H54 (cell line): ENCODE data around the gene DZIP3.
"Not testable (repeated sequence)": the region's sequence is repeated elsewhere in the genome, so short reads cannot be mapped to it uniquely, and the experiment has no call there.

Source experiments
- DNase-seq: peaks from one replicate; pipeline ENCODE4 v3.0.0; 2011; ENCODE audit warnings: low spot score, mixed read lengths; ENCODE audit not compliant: insufficient read length
- FAIRE-seq: peaks from 3 replicates; lab custom pipeline; 2011; peaks lifted over from hg19 to GRCh38; lab: Jason Lieb, UNC
- POLR2A ChIP-seq: IDR thresholded peaks from 2 replicates; pipeline ENCODE4 v1.6.1; 2011; ENCODE audit warnings: low read depth, mild to moderate bottlenecking, low read length

Gene DZIP3

GRCh38 chr3:108610651-108611050, 21.1 kb downstream of the DZIP3 start:
- no peak for TF ChIP-seq POLR2A
- FAIRE-seq (no peak), DNase-seq (no peak)

- not testable (repeated sequence) for FAIRE-seq
These were observed 26.6 kb downstream of the DZIP3 start for GRCh38 chr3:108616090-108616489.

GRCh38 chr3:108620250-108620649, 30.7 kb downstream of the DZIP3 start:
- no peak for FAIRE-seq
- TF ChIP-seq POLR2A, result no peak
- DNase-seq, result no peak

More at GRCh38 chr3:108616090-108616489, 26.6 kb downstream of the DZIP3 start:
- not testable (repeated sequence) for DNase-seq

GRCh38 chr3:108623504-108623903, 34.0 kb downstream of the DZIP3 start:
- no peak for TF ChIP-seq POLR2A
- DNase-seq (no peak), FAIRE-seq (no peak)

- DNase-seq (no peak), FAIRE-seq (no peak)
- no peak for TF ChIP-seq POLR2A
These were observed 40.5 kb downstream of the DZIP3 start for GRCh38 chr3:108629974-108630373.

GRCh38 chr3:108642526-108642925, 53.0 kb downstream of the DZIP3 start:
- FAIRE-seq, result no peak
- TF ChIP-seq POLR2A, result no peak
- no peak for DNase-seq

GRCh38 chr3:108645364-108645763, 55.8 kb downstream of the DZIP3 start:
- FAIRE-seq, result no peak
- no peak for DNase-seq
- TF ChIP-seq POLR2A, result no peak

- not testable (repeated sequence) for DNase-seq, FAIRE-seq
These were observed 66.1 kb downstream of the DZIP3 start for GRCh38 chr3:108655664-108656063.

- FAIRE-seq (no peak), DNase-seq (no peak)
- TF ChIP-seq POLR2A, result no peak
These were observed 72.2 kb downstream of the DZIP3 start for GRCh38 chr3:108661699-108662098.

- no peak for TF ChIP-seq POLR2A
- peak; percentile 93 for FAIRE-seq
- DNase-seq, result peak; percentile 6
These were observed 72.7 kb downstream of the DZIP3 start for GRCh38 chr3:108662142-108662738.

GRCh38 chr3:108664266-108664665, 74.7 kb downstream of the DZIP3 start:
- no peak for TF ChIP-seq POLR2A
- DNase-seq, result no peak
- FAIRE-seq, result no peak

GRCh38 chr3:108667312-108667711, 77.8 kb downstream of the DZIP3 start:
- no peak for DNase-seq
- FAIRE-seq, result no peak
- TF ChIP-seq POLR2A, result no peak

- FAIRE-seq (no peak), DNase-seq (no peak)
- TF ChIP-seq POLR2A, result no peak
These were observed 79.7 kb downstream of the DZIP3 start for GRCh38 chr3:108669208-108669607.

GRCh38 chr3:108672701-108673100, 83.2 kb downstream of the DZIP3 start:
- no peak for TF ChIP-seq POLR2A
- DNase-seq (no peak), FAIRE-seq (no peak)

GRCh38 chr3:108673988-108674661, 84.6 kb downstream of the DZIP3 start:
- no peak for FAIRE-seq
- no peak for TF ChIP-seq POLR2A
- no peak for DNase-seq
